LHCN-M2 (cell line): Measurements from ENCODE around the gene STON2. TPM values are rescaled to one million over a fixed set of nuclear protein-coding genes. Genes with fewer than 3 reads are reported as not detected.
A peak's percentile ranks its signal among the peaks of the same experiment; 100 is the strongest.

Source experiments
- DNase-seq: peaks from one replicate; pipeline ENCODE4 v3.0.0-alpha.2; 2012; ENCODE audit warnings: low read depth
- total RNA-seq: library from RNA; depleted of rRNA; stranded (reverse); fragments of >200 nt; gene quantifications from 2 replicates; pipeline ENCODE4 v1.2.3, GENCODE V29; 2014

Gene STON2
- total RNA-seq, 1 experiment from 2014 or later, result 44.5 TPM

GRCh38 chr14:81423504-81423903 is 23.4 kb upstream of the STON2 start:
- peak; percentile 40 for DNase-seq

GRCh38 chr14:81418057-81418790 is 18.1 kb upstream of the STON2 start:
- DNase-seq, result no peak

- DNase-seq, result no peak
Observed at GRCh38 chr14:81416981-81417380, 16.9 kb upstream of the STON2 start.

- DNase-seq, result no peak
Observed at GRCh38 chr14:81416194-81416952, 16.2 kb upstream of the STON2 start.

GRCh38 chr14:81415781-81416180 is 15.7 kb upstream of the STON2 start:
- no peak for DNase-seq

- no peak for DNase-seq
Observed at GRCh38 chr14:81414123-81414522, 14.0 kb upstream of the STON2 start.

- no peak for DNase-seq
Observed at GRCh38 chr14:81412779-81413178, 12.7 kb upstream of the STON2 start.

- DNase-seq, result no peak
Observed at GRCh38 chr14:81408595-81408994, 8.5 kb upstream of the STON2 start.

- peak; percentile 99 for DNase-seq
Observed at GRCh38 chr14:81406863-81407262, 6.7 kb upstream of the STON2 start.

- DNase-seq, result peak; percentile 95
Observed at GRCh38 chr14:81402123-81402495, 2.0 kb upstream of the STON2 start.

- DNase-seq, result peak; percentile 98
Observed at GRCh38 chr14:81401420-81402122, 1.4 kb upstream of the STON2 start.

GRCh38 chr14:81400852-81401251 is 728 bp upstream of the STON2 start:
- DNase-seq, result peak; percentile 100

- no peak for DNase-seq
Observed at GRCh38 chr14:81398196-81398891, 1.8 kb downstream of the STON2 start.

- peak; percentile 28 for DNase-seq
Observed at GRCh38 chr14:81396113-81396512, 4.0 kb downstream of the STON2 start.

- DNase-seq, result no peak
Observed at GRCh38 chr14:81394739-81395138, 5.4 kb downstream of the STON2 start.

GRCh38 chr14:81392976-81393643 is 7.0 kb downstream of the STON2 start:
- no peak for DNase-seq

- no peak for DNase-seq
Observed at GRCh38 chr14:81392052-81392451, 8.1 kb downstream of the STON2 start.

- DNase-seq, result no peak
Observed at GRCh38 chr14:81390696-81391095, 9.4 kb downstream of the STON2 start.

GRCh38 chr14:81388336-81388735 is 11.8 kb downstream of the STON2 start:
- DNase-seq, result no peak

GRCh38 chr14:81386290-81386745 is 13.8 kb downstream of the STON2 start:
- no peak for DNase-seq

- no peak for DNase-seq
Observed at GRCh38 chr14:81385886-81386285, 14.2 kb downstream of the STON2 start.
